Uterus (tissue), 2 donors: ENCODE results near the gene SLC5A12.

ENCODE experiments used
- POLR2A ChIP-seq, 2 donors: fragments of 450-650 bp; IDR thresholded peaks; one replicate each; pipeline ENCODE4 v1.6.1; 2016; ENCODE audit warnings: antibody characterized with exemption in 2 of 2, mild to moderate bottlenecking in 1 of 2, moderate library complexity in 1 of 2
- TF ChIP-seq, protein P1 (sequence below), 4 experiments: fragments of 200-600 bp in 2 of 4; fragments of 450-650 bp in 2 of 4; sonication (generic) in 2 of 4; IDR thresholded peaks; one replicate each; pipeline ENCODE4 v1.5.1; 2016 to 2019; ENCODE audit warnings: antibody characterized with exemption in 4 of 4, mild to moderate bottlenecking in 2 of 4, moderate library complexity in 1 of 4

DNA sequence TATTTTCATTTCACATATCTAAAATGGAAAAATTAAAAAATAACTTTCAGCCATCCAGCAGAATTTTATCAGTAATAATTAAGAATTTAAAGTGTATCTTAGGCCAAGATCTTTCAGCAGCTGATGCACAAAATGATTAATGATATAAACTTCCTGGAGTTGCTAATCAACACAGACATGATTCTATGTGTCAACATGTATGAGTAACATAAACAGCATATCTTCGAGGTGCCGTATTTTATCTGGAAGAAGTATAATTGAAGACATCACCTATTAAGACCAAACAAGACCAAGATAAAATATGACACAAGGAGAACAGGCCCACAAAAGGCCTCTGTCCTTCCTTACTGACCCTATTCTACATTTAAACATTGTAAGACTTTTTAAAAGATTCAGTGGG is 45.2 kb downstream of the SLC5A12 start:
- no peak for TF ChIP-seq POLR2A (IDR thresholded peaks at IDR 0.05)
- TF ChIP-seq, protein P1, sequence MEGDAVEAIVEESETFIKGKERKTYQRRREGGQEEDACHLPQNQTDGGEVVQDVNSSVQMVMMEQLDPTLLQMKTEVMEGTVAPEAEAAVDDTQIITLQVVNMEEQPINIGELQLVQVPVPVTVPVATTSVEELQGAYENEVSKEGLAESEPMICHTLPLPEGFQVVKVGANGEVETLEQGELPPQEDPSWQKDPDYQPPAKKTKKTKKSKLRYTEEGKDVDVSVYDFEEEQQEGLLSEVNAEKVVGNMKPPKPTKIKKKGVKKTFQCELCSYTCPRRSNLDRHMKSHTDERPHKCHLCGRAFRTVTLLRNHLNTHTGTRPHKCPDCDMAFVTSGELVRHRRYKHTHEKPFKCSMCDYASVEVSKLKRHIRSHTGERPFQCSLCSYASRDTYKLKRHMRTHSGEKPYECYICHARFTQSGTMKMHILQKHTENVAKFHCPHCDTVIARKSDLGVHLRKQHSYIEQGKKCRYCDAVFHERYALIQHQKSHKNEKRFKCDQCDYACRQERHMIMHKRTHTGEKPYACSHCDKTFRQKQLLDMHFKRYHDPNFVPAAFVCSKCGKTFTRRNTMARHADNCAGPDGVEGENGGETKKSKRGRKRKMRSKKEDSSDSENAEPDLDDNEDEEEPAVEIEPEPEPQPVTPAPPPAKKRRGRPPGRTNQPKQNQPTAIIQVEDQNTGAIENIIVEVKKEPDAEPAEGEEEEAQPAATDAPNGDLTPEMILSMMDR (IDR thresholded peaks at IDR 0.05): no peak
